GM21447 (cell line): ENCODE measurements around the gene DTX3.
"Not testable (repeated sequence)": the region's sequence is repeated elsewhere in the genome, so short reads cannot be mapped to it uniquely, and the experiment has no call there.

Experiments
- ATAC-seq: cut with Tn5 transposase; IDR thresholded peaks from one replicate; pipeline ENCODE4 v1.9.1; 2021; ENCODE audit not compliant: unreplicated experiment

The DTX3 gene

DNA sequence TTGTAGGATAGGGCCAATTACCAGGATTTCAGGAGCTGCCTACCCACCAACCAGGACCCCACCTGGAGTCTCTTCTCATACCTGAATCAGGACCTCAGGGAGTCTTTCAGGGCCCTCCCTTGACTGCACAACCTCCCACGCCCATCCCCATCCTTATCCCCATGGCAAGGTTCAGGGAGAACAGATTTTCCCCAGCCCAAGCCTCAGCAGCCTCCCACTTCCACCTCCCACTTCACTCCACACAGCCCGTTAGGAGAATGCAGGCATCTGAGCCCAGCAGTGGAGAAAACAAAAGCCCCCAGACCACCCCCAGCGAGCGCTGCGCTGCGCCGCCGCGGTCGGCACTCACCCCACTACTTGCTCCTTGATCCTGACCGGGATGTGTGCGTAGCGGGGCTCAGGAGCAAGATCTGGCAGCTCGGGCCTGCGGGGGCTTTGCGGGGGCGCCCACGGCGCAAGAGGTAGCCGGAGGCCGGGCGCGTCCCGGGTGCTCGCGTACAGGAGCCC, 27.0 kb downstream of the DTX3 start:
- no peak for ATAC-seq

DNA sequence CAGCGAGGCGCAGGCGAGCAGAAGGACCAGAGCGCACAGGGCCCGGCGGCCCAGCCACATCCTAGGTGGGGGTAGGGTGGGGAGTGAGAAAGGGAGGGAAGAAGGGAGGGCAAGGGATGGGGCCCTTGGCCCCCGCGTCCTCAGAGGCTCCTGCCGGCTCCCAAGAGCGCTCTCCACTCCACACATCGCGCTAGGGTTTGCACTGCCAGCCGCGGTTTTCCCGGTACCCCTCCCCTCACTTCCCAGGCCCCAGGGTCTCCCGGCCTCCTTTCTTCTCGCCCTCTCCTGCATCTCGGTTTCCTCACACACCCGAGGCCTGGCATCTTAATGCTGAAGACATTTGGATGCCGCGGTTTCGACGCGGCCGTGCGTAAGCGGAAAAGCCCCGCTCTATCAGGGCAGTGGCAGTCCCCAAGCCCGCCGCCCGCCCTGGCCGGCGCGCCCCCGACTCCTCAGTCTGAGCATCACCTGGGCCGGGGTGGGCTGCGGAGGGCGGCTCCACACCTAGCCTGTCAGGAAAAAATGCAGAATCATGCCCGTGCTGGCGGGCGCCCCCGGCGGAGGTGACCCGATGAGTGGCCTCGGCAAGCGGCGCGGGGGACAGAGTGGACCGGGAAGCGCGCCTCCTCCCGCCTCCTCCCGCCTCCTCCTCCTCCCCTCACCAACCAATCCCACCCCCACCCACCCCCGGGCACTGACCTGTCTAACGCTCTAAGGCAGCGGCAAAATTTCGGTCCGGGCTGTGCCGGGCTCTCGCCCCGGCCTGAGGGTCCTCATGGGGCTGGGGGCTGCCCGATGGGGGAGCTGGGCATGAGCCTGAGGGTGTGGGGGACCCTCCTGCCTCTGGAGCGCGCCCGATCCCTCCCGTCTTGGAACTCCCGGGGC, 27.7 kb downstream of the DTX3 start:
- no peak for ATAC-seq

DNA sequence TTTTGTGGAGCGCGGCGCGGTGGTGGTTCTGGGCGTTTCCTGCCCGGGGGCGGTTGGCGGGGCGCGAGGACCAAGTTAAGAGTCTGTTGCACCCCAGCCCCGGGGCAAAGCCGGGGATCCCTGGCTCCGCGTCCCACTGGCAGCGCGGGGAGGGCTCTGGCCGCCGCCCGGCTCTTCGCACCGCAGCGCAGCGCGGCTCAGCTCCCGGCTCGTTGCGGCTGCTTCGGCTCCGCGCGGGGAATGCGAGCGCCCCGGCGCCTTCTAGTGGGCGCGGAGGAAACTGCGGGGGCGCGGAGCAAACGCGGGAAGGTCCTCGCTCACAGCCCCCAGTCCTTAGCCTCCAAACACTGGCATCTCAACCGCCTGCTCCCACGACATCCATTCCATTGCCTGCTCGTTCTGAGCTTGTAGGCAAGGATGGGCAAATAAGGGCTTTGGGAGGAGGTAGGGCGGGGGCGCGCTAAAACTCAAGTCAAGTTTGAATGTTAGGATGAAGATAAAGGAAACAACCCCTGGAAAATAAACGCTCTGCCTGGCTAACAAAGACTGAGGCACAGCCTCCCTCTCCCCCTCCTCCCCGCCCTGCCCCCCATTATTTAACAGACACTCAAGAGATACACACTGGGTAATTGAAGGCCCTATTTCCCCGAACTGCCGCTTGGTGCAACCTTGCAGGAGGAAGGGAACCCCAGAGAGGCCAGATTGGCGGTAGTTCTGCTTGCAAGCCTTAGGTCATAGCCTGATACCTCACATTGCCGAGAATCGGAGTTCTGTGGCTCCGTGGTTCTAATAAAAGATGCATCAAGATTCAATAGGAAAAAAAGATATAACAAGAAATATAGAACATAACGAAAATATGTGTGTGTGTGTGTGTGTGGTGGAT, 28.6 kb downstream of the DTX3 start, which contains the start of gene B4GALNT1:
TSS of gene B4GALNT1 (minus strand) at position 244 of the 883 bp plus-strand sequence. CDS start 1,069 bp downstream, outside the sequence.
- ATAC-seq, result no peak

DNA sequence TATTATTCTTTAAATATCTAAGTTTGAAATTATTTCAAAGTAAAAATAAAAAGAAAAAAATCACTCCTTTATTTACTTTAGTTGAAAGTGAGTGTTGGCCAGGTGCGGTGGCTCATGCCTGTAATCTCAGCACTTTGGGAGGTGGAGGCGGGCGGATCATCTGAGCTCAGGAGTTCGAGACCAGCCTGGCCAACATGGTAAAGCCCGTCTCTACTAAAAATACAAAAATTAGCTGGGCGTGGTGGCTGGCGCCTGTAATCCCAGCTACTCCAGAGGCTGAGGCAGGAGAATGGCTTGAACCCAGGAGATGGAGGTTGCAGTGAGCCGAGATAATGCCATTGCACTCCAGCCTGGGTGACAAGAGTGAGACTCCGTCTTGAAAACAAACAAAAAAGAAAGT, 32.1 kb downstream of the DTX3 start:
- not testable (repeated sequence) for ATAC-seq

DNA sequence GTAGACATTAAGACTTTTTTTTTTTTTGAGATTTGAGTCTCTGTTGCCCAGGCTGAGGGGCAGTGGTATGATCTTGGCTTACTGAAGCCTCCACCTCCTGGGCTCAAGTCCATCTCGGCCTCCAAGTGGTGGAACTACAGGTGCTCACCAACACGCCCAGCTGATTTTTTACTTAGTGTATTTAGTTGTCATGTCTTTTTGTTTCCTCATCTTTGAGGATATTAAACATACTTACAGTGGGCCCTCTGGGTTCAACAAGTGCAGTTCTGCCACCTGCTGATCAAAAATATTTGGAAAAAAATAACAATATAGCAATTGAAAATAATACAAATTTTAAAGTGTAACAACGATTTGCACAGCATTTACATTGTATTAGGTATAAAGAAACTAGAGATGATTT, 32.7 kb downstream of the DTX3 start:
- ATAC-seq, result no peak

DNA sequence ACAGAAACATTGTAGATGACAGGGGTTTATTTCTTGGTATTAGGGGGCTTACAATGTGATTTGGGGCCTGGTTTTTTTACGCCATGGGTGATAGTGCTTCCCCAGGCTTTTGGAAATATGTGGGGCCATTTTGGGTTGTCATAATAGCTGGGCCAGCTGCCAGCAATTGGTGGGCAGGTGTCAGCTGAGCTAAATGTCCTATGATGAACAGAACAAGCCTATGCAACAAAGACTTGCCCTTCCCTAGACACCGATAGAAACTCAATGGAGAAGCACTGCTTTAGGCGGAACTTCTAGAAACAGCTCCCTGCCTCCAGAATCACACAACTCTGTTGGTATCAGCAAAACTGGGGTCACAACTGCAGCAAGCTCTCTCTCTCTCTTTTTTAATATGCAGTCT, 33.5 kb downstream of the DTX3 start:
- ATAC-seq, result no peak

DNA sequence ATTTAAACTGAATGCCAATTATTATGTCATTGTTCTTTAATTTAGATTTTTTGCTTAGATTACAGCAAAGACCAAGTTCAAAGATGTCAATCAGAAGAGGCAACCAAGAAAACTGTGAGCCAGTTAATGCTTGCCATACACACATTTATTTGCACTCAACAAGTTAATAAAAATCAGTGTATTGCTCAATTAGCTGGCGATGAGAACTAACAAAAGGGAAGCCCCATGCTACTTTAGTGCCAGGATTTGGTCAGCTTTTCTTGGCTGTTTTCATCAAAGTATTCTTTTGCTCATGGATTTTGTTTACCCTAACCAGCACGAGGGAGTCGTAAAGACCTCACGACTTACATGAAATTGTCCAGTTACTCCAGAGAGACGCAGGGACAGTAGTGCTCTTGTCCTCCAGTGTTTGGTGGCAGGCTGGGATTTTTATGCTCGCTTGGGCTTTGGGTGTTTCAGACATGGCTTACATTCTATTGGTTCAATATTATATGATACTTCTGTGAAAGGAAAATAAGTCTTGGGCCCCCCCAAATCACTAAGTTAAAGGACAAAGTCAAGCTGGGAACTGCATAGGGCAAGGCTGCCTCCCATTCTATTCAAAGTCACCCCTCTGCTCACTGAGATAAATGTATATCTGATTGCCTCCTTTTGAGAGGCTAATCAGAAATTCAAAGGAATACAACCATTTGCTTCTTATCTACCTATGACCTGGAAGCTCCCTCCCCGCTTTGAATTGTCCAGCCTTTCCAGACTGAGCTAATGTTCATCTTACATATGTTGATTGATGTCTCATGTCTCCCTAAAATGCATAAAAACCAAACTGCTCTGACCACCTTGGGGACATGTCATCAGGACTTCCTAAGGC, 35.8 kb downstream of the DTX3 start:
- no peak for ATAC-seq

DNA sequence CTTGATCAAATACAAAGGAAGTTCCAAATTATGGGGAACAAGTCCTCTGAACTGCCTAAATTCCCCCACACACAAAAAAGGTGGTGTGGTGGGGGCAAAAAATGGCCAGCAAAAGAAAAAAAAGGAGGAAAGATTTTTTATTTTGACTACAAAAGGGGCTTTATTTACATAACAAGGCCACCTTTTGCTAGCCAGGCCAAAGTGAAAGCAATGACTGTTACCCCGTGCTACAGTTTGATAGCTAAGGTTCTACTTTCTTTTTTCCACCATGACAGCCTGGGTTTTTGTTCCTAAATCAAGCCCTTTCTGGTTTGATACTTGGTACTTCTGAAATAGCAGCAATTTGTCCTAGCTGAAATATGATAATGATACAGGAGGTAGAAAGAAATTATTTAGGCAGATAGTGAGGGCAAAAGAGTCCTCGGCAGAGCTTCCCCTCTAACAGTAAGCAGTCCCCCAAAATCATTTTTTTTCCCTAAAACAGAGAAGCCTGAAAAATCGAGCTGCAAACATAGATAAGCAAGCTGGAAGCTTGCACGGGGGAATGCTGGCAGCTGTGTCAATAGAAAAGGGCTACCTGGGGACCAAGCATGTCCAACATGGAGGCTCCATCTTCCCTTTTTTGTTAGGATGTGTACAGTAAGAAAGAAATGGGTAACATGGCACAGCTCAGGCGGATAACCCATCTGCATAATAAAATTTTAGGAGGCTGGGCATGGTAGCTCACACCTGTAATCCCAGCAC, 37.2 kb downstream of the DTX3 start:
- ATAC-seq, result no peak

DNA sequence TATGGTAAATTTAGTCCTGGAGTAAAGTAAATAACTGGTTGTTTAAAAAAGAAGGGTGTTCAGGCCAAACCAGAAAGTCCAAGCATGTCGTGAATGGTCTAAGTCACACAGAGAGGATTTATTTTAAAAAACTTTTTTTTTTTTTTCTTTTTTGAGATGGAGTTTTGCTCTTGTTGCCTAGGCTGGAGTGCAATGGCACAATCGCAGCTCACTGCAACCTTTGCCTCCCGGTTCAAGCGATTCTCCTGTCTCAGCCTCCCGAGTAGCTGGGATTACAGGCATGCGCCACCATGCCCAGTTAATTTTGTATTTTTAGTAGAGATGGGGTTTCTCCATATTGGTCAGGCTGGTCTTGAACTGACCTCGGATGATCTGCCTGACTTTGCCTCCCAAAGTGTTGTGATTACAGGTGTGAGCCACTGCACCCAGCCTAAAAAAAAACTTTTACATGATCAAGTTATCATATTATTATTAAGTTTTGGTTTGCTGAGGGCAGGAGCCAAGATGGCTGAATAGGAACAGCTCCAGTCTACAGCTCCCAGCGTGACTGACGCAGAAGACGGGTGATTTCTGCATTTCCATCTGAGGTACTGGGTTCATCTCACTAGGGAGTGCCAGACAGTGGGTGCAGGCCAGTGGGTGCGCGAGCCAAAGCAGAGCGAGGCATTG, 41.5 kb downstream of the DTX3 start:
- ATAC-seq, result not testable (repeated sequence)

DNA sequence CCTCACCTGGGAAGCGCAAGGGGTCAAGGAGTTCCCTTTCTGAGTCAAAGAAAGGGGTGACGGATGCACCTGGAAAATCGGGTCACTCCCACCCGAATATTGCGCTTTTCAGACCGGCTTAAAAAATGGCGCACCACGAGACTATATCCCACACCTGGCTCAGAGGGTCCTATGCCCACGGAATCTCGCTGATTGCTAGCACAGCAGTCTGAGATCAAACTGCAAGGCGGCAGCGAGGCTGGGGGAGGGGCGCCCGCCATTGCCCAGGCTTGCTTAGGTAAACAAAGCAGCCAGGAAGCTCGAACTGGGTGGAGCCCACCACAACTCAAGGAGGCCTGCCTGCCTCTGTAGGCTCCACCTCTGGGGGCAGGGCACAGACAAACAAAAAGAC, 42.0 kb downstream of the DTX3 start:
- ATAC-seq, result not testable (repeated sequence)

DNA sequence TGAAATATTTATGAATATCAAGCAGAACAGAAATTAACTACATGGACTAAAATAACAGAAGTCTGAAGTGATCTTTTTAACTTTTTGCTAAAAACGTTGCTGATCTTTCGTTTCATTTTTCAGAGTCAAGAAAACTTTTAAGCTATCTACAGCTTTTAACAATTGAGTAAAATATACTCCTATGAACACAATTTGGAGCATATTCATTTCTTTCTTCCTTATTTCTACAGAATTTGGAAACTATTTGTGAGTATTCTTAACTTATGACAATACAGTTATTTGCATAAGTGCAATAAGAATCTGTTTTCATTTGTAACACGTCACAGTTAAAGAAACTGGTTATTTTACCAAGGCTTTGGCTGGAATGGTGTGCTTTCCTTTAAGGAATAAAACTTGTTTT, 49.4 kb downstream of the DTX3 start:
- ATAC-seq, result no peak

DNA sequence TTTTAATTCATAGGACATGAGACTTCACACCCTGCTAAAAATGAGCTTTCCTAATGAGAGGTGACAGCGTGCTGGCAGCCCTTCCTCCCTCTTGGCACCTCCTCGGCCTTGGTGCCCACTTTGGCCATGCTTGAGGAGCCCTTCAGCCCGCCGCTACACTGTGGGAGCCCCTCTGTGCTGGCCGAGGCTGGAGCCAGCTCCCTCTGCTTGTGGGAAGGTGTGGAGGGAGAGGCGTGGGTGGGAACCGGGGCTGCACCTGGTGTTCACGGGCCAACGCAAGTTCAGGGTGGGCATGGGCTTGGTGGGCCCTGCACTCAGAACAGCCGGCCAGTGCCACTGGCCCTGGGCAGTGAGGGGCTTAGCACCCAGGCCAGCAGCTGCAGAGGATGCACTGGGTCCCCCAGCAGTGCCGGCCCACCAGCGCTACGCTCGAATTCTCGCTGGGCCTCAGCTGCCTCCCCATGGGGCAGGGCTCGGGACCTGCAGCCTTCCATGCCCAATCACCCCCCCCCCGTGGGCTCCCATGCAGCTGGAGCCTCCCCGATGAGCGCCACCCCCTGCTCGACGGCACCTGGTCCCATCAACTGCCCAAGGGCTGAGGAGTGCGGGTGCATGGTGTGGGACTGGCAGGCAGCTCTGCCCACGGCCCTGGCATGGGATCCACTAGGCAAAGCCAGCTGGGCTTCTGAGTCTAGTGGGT, 51.1 kb downstream of the DTX3 start:
- no peak for ATAC-seq

DNA sequence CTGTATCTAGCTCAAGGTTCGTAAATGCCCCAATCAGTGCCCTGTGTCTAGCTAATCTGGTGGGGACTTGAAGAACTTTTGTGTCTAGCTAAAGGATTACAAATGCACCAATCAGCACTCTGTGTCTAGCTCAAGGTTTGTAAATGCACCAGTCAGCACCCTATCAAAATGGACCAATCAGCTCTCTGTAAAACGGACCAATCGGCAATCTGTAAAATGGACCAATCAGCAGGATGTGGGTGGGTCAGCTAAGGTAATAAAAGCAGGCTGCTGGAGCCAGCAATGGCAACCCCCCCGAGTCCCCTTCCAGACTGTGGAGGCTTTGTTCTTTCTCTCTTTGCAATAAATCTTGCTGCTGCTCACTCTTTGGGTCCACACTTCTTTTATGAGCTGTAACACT, 51.8 kb downstream of the DTX3 start:
- ATAC-seq, result not testable (repeated sequence)

DNA sequence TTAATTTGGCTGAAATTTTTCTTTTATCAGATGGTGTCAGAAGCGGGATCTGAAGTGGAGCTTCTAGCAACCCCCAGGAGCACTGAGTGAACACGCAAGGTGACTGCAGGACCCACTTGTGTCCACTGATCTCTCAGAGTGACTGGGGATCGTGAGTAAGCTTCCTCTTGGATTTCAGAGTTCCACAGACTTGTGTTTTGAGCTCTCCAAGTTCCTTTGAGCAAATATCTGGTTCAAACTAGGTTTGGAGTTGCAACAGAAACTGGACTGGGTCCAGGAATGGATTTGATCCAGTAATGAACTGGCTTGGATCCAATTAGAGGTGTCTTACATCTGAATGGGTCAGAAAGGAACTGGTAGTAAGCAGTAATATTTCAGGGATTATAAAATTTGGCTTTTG, 53.1 kb downstream of the DTX3 start:
- no peak for ATAC-seq

DNA sequence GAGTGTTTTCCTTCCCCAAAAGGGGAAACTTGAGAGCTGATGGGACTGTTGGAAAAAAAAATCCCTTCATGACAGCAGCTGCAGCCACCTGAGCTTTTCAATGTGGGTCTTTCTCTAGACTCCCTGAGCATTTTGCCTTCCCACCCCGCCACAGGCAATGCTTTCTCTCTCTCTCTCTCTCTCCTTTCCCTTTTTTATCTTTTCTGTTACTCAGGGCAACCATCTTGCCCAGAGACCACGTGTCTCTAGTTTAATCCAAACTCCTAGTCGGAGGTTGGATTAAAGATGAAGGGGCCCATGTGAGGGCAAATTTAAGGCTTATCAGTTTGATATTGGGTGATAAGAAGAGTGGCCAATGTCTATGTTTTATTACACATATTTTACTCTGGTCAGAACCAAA, 54.3 kb downstream of the DTX3 start:
- no peak for ATAC-seq
